HL-60 (cell line): ENCODE measurements around the gene FOXP1.
A peak's percentile ranks its signal among the peaks of the same experiment; 100 is the strongest.

Experiments used
- POLR2AphosphoS5 ChIP-seq: IDR thresholded peaks from 2 replicates; pipeline ENCODE4 v1.6.1; 2012; ENCODE audit warnings: low read depth
- TF ChIP-seq, protein P1 (sequence below): IDR thresholded peaks from one replicate; pipeline ENCODE4 v1.5.1; 2011; ENCODE audit warnings: low read length, control low read depth, inconsistent platforms; ENCODE audit not compliant: insufficient read depth
- TF ChIP-seq, protein P2 (sequence below): IDR thresholded peaks from 2 replicates; pipeline ENCODE4 v1.6.1; 2012; ENCODE audit warnings: low read depth; ENCODE audit not compliant: insufficient replicate concordance

DNA sequence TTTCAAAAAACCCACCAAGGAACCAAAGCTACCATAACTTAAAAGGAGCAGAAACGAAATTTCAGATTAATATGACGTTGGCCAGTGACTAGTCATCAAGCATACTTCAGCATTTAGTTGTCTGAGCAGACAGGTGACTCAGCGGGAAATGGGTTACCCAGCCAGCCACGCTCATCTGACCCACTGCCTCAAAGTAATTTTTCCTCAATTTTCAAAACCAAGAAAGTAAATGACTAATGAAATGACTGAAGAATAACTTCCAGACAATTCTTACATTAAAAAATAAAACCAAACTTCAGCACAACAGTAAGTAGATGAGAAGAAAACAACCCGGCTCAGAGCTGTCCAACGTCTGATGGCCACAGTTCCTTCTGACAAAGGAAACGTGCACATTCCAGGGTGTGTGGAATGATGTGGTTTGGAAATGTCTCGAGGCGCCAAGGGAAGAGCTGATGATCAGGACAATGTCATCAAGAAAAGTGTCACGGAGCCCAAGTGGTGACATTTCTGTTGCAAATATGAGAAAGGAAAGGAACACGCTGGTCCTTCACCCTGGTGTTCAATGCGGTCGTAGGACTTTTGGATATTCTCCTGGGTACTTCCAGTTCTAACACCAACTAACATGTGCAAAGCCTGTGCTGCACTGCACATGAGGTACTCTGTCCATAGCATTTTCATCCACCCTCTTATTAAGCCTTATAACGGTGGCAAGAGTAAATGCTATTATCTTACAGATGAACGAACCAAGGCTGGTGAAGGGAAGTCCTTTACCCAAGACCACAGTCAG is 79.1 kb downstream of the FOXP1 start:
- TF ChIP-seq, protein P1, sequence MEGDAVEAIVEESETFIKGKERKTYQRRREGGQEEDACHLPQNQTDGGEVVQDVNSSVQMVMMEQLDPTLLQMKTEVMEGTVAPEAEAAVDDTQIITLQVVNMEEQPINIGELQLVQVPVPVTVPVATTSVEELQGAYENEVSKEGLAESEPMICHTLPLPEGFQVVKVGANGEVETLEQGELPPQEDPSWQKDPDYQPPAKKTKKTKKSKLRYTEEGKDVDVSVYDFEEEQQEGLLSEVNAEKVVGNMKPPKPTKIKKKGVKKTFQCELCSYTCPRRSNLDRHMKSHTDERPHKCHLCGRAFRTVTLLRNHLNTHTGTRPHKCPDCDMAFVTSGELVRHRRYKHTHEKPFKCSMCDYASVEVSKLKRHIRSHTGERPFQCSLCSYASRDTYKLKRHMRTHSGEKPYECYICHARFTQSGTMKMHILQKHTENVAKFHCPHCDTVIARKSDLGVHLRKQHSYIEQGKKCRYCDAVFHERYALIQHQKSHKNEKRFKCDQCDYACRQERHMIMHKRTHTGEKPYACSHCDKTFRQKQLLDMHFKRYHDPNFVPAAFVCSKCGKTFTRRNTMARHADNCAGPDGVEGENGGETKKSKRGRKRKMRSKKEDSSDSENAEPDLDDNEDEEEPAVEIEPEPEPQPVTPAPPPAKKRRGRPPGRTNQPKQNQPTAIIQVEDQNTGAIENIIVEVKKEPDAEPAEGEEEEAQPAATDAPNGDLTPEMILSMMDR = no peak
- TF ChIP-seq POLR2AphosphoS5 = no peak
- TF ChIP-seq, protein P2, sequence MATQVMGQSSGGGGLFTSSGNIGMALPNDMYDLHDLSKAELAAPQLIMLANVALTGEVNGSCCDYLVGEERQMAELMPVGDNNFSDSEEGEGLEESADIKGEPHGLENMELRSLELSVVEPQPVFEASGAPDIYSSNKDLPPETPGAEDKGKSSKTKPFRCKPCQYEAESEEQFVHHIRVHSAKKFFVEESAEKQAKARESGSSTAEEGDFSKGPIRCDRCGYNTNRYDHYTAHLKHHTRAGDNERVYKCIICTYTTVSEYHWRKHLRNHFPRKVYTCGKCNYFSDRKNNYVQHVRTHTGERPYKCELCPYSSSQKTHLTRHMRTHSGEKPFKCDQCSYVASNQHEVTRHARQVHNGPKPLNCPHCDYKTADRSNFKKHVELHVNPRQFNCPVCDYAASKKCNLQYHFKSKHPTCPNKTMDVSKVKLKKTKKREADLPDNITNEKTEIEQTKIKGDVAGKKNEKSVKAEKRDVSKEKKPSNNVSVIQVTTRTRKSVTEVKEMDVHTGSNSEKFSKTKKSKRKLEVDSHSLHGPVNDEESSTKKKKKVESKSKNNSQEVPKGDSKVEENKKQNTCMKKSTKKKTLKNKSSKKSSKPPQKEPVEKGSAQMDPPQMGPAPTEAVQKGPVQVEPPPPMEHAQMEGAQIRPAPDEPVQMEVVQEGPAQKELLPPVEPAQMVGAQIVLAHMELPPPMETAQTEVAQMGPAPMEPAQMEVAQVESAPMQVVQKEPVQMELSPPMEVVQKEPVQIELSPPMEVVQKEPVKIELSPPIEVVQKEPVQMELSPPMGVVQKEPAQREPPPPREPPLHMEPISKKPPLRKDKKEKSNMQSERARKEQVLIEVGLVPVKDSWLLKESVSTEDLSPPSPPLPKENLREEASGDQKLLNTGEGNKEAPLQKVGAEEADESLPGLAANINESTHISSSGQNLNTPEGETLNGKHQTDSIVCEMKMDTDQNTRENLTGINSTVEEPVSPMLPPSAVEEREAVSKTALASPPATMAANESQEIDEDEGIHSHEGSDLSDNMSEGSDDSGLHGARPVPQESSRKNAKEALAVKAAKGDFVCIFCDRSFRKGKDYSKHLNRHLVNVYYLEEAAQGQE = peak; percentile 21
